HEK293 (cell line): ENCODE data around the gene DCTN4.

Experiments used
- CTCF ChIA-PET: fragments of 350-600 bp; formaldehyde crosslinking; extraction: SDS; loops from one replicate; lab custom pipeline; 2021; ENCODE audit warnings: antibody characterized with exemption; lab: Yijun Ruan, JAX
- POLR2A ChIA-PET: fragments of 300-600 bp; formaldehyde crosslinking; extraction: SDS; loops from one replicate; lab custom pipeline; 2020; ENCODE audit warnings: antibody characterized with exemption, inconsistent platforms; lab: Yijun Ruan, JAX
- H3K27ac ChIP-seq: fragments of 200-500 bp; sonication (Bioruptor generic); 2 replicates; pipeline ENCODE4 v1.5.1; 2014; ENCODE audit warnings: low read depth, low read length, control low read depth, inconsistent platforms; ENCODE audit errors: extremely low read depth
- H3K36me3 ChIP-seq, 2 experiments: fragments of 200-500 bp in 1 of 2; sonication (Bioruptor generic) in 1 of 2; 1 replicate in 1 of 2; 2 replicates in 1 of 2; pipeline ENCODE4 v1.5.1; 2014 to 2017; ENCODE audit warnings: inconsistent platforms in 2 of 2, low read length in 2 of 2; ENCODE audit not compliant: control insufficient read depth in 2 of 2, insufficient read depth in 1 of 2
- H3K4me1 ChIP-seq: fragments of 200-500 bp; sonication (Bioruptor generic); 2 replicates; pipeline ENCODE4 v1.5.1; 2014; ENCODE audit warnings: mild to moderate bottlenecking, low read length, inconsistent platforms; ENCODE audit not compliant: control insufficient read depth, insufficient read depth
- H3K4me3 ChIP-seq: 2 replicates; pipeline ENCODE4 v1.5.1; 2011; ENCODE audit warnings: low read depth, mild to moderate bottlenecking, control low read depth, low read length, moderate library complexity
- H3K9me3 ChIP-seq: fragments of 200-500 bp; sonication (Bioruptor generic); 2 replicates; pipeline ENCODE4 v1.5.1; 2014; ENCODE audit warnings: low read depth, low read length, inconsistent platforms; ENCODE audit not compliant: control insufficient read depth, insufficient read depth
- PRDM1 ChIP-seq: fragments of 450-650 bp; formaldehyde crosslinking; IDR thresholded peaks from 2 replicates; pipeline ENCODE4; 2016; ENCODE audit warnings: missing biosample characterization, missing genetic modification characterization
- REPIN1 ChIP-seq: fragments of 450-650 bp; formaldehyde crosslinking; IDR thresholded peaks from 2 replicates; pipeline ENCODE4 v1.5.1; 2017; ENCODE audit warnings: missing biosample characterization, missing genetic modification characterization, low read depth
- SCRT1 ChIP-seq: fragments of 450-650 bp; formaldehyde crosslinking; IDR thresholded peaks from 2 replicates; pipeline ENCODE4 v1.5.1; 2016; ENCODE audit warnings: missing biosample characterization, missing genetic modification characterization, borderline replicate concordance
- SCRT2 ChIP-seq: fragments of 450-650 bp; formaldehyde crosslinking; IDR thresholded peaks from 2 replicates; pipeline ENCODE4 v1.5.1; 2016; ENCODE audit warnings: missing biosample characterization, missing genetic modification characterization
- ZBTB1 ChIP-seq: fragments of 450-650 bp; formaldehyde crosslinking; IDR thresholded peaks from 2 replicates; pipeline ENCODE4 v1.5.1; 2016; ENCODE audit warnings: missing biosample characterization, missing genetic modification characterization
- ZIC2 ChIP-seq: fragments of 450-650 bp; formaldehyde crosslinking; IDR thresholded peaks from 2 replicates; pipeline ENCODE4 v1.5.1; 2016; ENCODE audit warnings: missing biosample characterization, missing genetic modification characterization
- ZNF174 ChIP-seq: fragments of 450-650 bp; formaldehyde crosslinking; IDR thresholded peaks from 2 replicates; pipeline ENCODE4 v1.5.0; 2017; ENCODE audit warnings: missing biosample characterization, mild to moderate bottlenecking, missing genetic modification characterization
- ZNF202 ChIP-seq: fragments of 450-650 bp; formaldehyde crosslinking; IDR thresholded peaks from 2 replicates; pipeline ENCODE4 v1.5.1; 2016; ENCODE audit warnings: missing biosample characterization, missing genetic modification characterization, borderline replicate concordance
- ZNF555 ChIP-seq: fragments of 450-650 bp; formaldehyde crosslinking; conservative IDR thresholded peaks from 2 replicates; pipeline ENCODE4 v1.5.1; 2017; ENCODE audit warnings: missing biosample characterization, mild to moderate bottlenecking, missing genetic modification characterization, inconsistent platforms
- ZNF558 ChIP-seq: fragments of 450-650 bp; formaldehyde crosslinking; IDR thresholded peaks from 2 replicates; pipeline ENCODE4 v1.5.1; 2016; ENCODE audit warnings: missing biosample characterization, missing genetic modification characterization
- ZNF623 ChIP-seq: fragments of 450-650 bp; formaldehyde crosslinking; IDR thresholded peaks from 2 replicates; pipeline ENCODE4 v1.5.1; 2016; ENCODE audit warnings: missing biosample characterization, missing genetic modification characterization
- ZNF629 ChIP-seq: fragments of 450-650 bp; formaldehyde crosslinking; IDR thresholded peaks from 2 replicates; pipeline ENCODE4 v1.5.1; 2017; ENCODE audit warnings: missing biosample characterization, missing genetic modification characterization
- ZNF664 ChIP-seq: fragments of 450-650 bp; formaldehyde crosslinking; IDR thresholded peaks from 2 replicates; pipeline ENCODE4 v1.5.1; 2016; ENCODE audit warnings: missing biosample characterization, missing genetic modification characterization
- ZNF768 ChIP-seq: fragments of 450-650 bp; formaldehyde crosslinking; IDR thresholded peaks from 2 replicates; pipeline ENCODE4 v1.5.1; 2018; ENCODE audit warnings: missing biosample characterization, mild to moderate bottlenecking, missing genetic modification characterization
- ZNF830 ChIP-seq: fragments of 450-650 bp; IDR thresholded peaks from 2 replicates; pipeline ENCODE4 v1.5.0; 2018; ENCODE audit warnings: missing biosample characterization, missing genetic modification characterization, low read depth, mild to moderate bottlenecking, moderate library complexity
- ZSCAN18 ChIP-seq: fragments of 450-650 bp; formaldehyde crosslinking; IDR thresholded peaks from 2 replicates; pipeline ENCODE4 v1.5.1; 2016; ENCODE audit warnings: missing biosample characterization, missing genetic modification characterization
- TF ChIP-seq, protein P1 (sequence below): fragments of 450-650 bp; formaldehyde crosslinking; IDR thresholded peaks from 2 replicates; pipeline ENCODE4 v1.5.1; 2017; ENCODE audit warnings: missing biosample characterization, mild to moderate bottlenecking, missing genetic modification characterization, moderate library complexity
- TF ChIP-seq, protein P2 (sequence below): fragments of 450-650 bp; formaldehyde crosslinking; IDR thresholded peaks from 2 replicates; pipeline ENCODE4 v1.5.1; 2016; ENCODE audit warnings: missing biosample characterization, missing genetic modification characterization, low read depth

DCTN4 gene

DNA sequence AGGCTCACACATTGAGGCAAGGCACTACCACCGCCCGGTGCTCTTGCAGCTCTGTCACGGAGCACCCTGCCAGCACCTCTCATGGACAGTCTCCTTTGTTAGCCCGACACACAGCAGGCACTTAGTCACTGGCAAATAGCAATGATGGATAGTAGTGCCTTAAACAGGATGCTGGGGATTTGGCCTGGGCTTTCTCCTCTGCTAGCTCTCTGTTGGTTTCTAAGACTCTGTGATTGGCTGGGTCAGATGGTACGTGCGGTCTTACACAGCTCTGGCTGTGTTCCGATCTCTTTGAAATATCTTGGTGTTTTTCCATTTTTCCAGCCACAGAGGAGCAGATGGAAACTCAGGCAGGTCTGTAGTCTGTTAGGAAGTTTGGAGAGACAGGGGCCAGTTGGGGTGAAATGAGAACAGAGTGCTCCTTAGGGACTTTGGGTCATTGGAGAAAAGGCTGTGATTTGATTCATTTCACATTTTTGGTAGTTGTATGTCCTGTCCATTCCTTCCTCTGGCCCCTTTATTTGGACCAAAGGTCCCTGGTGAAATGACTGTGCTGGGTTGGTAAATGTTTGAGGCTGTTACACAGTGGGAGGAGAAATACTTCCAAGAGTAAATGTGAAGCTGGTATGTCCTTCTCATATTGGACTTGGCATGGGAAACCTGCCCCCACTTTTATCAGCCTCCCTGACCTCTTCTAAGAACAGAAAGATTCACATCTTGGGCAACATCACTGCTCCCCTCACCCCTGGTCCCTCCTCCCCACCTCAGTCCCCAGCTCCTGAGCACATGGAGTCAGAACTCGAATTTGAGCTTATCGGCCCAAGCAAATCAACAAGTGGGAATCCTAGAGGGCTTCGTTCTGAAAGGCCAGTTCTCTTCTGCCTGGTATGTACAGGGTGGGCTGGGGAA, 23.1 kb upstream of the DCTN4 start:
- no peak for TF ChIP-seq ZBTB1 (tag by site-specific recombination)
- TF ChIP-seq ZNF768 = no peak
- no peak for TF ChIP-seq ZNF555 (tag by site-specific recombination)
- TF ChIP-seq SCRT1 (tag by site-specific recombination) = peak; percentile 58; the same call in 1 of the 2 replicates
- no peak for TF ChIP-seq ZSCAN18 (tag by site-specific recombination)
- peak; percentile 86 for TF ChIP-seq SCRT2 (tag by site-specific recombination)
- TF ChIP-seq ZIC2 (tag by site-specific recombination) = peak; percentile 45; the same call in 1 of the 2 replicates
- Histone ChIP-seq H3K9me3 (no peaks in the 10 kb centered on the region), H3K36me3 (no peaks in the 10 kb centered on the region; a peak in 1 of 3 replicates), H3K4me3 (no peak overlapping the region), H3K4me1 (peaks cover 11% of the 10 kb centered on the region), H3K27ac (no peak overlapping the region)
- ChIA-PET CTCF (interaction anchor here (0.8 to 4.2 kb wide), 4 partner anchors 18 to 333 kb away, joined by 3 to 31 read pairs (median 4); partner anchors contain the start of gene RBM22), POLR2A (no interaction called here)

- Histone ChIP-seq H3K4me1 (peaks cover 11% of the 10 kb centered on the region), H3K27ac (no peak overlapping the region), H3K36me3 (no peaks in the 10 kb centered on the region; a peak in 1 of 3 replicates), H3K9me3 (no peaks in the 10 kb centered on the region), H3K4me3 (no peak overlapping the region)
- TF ChIP-seq ZNF623 (tag by site-specific recombination) (no peak), ZNF629 (tag by site-specific recombination) (peak; percentile 65), ZNF664 (peak; percentile 48; the same call in 1 of the 2 replicates)
- ChIA-PET CTCF (interaction anchor here (0.8 to 4.2 kb wide), 3 partner anchors 21 to 334 kb away, joined by 3 to 31 read pairs (median 4); partner anchors contain the start of gene RBM22), POLR2A (no interaction called here)
Measured at GRCh38 chr5:150780816-150781221, 22.0 kb upstream of the DCTN4 start.

DNA sequence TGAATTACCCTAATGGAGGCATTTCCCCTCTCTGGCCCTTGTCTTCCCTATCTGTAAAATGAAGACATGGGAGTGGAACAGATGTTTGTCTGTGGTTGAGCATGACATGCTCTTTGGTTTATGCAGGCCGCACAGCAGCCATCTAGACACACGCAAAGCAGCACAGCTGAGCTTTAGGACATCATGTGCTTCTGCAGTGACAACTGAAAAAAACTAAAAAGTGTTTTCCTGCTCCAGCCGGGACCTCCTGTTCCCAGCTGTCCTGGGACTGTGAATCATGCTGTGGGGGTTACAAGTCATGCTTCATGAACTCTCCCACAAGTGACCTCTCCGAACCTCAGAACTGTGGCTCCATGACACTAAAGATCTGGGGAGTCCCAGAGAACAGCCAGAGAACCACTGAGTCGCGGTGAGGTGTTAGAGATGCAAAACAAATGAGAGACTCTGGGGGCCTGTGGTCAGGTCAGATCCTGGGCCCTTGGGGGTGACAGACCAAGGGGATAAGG, 21.4 kb upstream of the DCTN4 start:
- no peaks in the 10 kb centered on the region for H3K9me3 ChIP-seq
- no peak overlapping the region for H3K4me3 ChIP-seq
- ChIA-PET POLR2A (interaction anchor here (2.2 kb wide), 1 partner anchor 17 kb away, joined by 12 read pairs; no protein-coding TSS in a partner anchor), CTCF (interaction anchor here (0.5 to 4.2 kb wide), 5 partner anchors 14 to 618 kb away, joined by 3 to 31 read pairs (median 7); no protein-coding TSS in a partner anchor)
- no peaks in the 10 kb centered on the region; a peak in 1 of 3 replicates for H3K36me3 ChIP-seq
- H3K4me1 ChIP-seq = peaks cover 11% of the 10 kb centered on the region
- H3K27ac ChIP-seq = no peak overlapping the region
- TF ChIP-seq ZNF830 (tag by site-specific recombination) (no peak), ZNF174 (tag by site-specific recombination) (no peak), ZNF558 (tag by site-specific recombination) (no peak)

GRCh38 chr5:150779397-150780186, 20.8 kb upstream of the DCTN4 start:
- Histone ChIP-seq H3K36me3 (no peaks in the 10 kb centered on the region), H3K9me3 (no peaks in the 10 kb centered on the region), H3K4me1 (peaks cover 11% of the 10 kb centered on the region), H3K27ac (no peak overlapping the region), H3K4me3 (peak overlapping the region; percentile 64)
- ChIA-PET POLR2A (interaction anchor here (0.9 to 2.3 kb wide), 6 partner anchors 16 to 137 kb away, joined by 3 to 12 read pairs (median 6); partner anchors contain the start of genes DCTN4 and RBM22), CTCF (interaction anchor here (0.5 to 3.9 kb wide), 6 partner anchors 13 to 618 kb away, joined by 3 to 27 read pairs (median 6); no protein-coding TSS in a partner anchor)
- TF ChIP-seq ZNF202 = no peak
- TF ChIP-seq, protein P1, sequence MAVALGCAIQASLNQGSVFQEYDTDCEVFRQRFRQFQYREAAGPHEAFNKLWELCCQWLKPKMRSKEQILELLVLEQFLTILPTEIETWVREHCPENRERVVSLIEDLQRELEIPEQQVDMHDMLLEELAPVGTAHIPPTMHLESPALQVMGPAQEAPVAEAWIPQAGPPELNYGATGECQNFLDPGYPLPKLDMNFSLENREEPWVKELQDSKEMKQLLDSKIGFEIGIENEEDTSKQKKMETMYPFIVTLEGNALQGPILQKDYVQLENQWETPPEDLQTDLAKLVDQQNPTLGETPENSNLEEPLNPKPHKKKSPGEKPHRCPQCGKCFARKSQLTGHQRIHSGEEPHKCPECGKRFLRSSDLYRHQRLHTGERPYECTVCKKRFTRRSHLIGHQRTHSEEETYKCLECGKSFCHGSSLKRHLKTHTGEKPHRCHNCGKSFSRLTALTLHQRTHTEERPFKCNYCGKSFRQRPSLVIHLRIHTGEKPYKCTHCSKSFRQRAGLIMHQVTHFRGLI = no peak
- TF ChIP-seq, protein P2, sequence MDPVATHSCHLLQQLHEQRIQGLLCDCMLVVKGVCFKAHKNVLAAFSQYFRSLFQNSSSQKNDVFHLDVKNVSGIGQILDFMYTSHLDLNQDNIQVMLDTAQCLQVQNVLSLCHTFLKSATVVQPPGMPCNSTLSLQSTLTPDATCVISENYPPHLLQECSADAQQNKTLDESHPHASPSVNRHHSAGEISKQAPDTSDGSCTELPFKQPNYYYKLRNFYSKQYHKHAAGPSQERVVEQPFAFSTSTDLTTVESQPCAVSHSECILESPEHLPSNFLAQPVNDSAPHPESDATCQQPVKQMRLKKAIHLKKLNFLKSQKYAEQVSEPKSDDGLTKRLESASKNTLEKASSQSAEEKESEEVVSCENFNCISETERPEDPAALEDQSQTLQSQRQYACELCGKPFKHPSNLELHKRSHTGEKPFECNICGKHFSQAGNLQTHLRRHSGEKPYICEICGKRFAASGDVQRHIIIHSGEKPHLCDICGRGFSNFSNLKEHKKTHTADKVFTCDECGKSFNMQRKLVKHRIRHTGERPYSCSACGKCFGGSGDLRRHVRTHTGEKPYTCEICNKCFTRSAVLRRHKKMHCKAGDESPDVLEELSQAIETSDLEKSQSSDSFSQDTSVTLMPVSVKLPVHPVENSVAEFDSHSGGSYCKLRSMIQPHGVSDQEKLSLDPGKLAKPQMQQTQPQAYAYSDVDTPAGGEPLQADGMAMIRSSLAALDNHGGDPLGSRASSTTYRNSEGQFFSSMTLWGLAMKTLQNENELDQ (tag by site-specific recombination) = no peak
- TF ChIP-seq PRDM1 (tag by site-specific recombination) = peak; percentile 83
- no peak for TF ChIP-seq REPIN1 (tag by site-specific recombination)
